Trophoblast cell (in vitro differentiated cells and primary cell): Measurements from ENCODE around the gene PHYHD1.

Experiments used
- DNase-seq, 2 donors: peaks; one replicate each; pipeline ENCODE4 v3.0.0-alpha.2; 2016
- H2AFZ ChIP-seq: 2 replicates; pipeline ENCODE4 v1.6.1; 2013; ENCODE audit warnings: low read length, moderate library complexity, mild to moderate bottlenecking; ENCODE audit not compliant: insufficient read depth, poor library complexity
- H2AK5ac ChIP-seq: 2 replicates; pipeline ENCODE4 v1.6.1; 2013; ENCODE audit warnings: mild to moderate bottlenecking, low read length
- H2BK120ac ChIP-seq: 2 replicates; pipeline ENCODE4 v1.6.1; 2013; ENCODE audit warnings: low read length, mild to moderate bottlenecking, moderate library complexity; ENCODE audit not compliant: insufficient read depth, poor library complexity
- H2BK12ac ChIP-seq: 2 replicates; pipeline ENCODE4 v1.6.1; 2013; ENCODE audit warnings: mild to moderate bottlenecking, low read length, moderate library complexity
- H2BK5ac ChIP-seq: 2 replicates; pipeline ENCODE4 v1.6.1; 2013; ENCODE audit warnings: low read length, low read depth, moderate library complexity, mild to moderate bottlenecking; ENCODE audit not compliant: poor library complexity
- H3K14ac ChIP-seq: 2 replicates; pipeline ENCODE4 v1.6.1; 2013; ENCODE audit warnings: mild to moderate bottlenecking, low read length
- H3K18ac ChIP-seq: 2 replicates; pipeline ENCODE4 v1.6.1; 2013; ENCODE audit warnings: mild to moderate bottlenecking, low read length
- H3K23ac ChIP-seq: 2 replicates; pipeline ENCODE4 v1.6.1; 2013; ENCODE audit warnings: low read length
- H3K27ac ChIP-seq: 2 replicates; pipeline ENCODE4 v1.5.1; 2013; ENCODE audit warnings: low read depth, mild to moderate bottlenecking, inconsistent platforms, low read length, moderate library complexity
- H3K27me3 ChIP-seq: 2 replicates; pipeline ENCODE4 v1.6.1; 2013; ENCODE audit warnings: inconsistent platforms, mild to moderate bottlenecking, low read length, moderate library complexity; ENCODE audit not compliant: insufficient read depth
- H3K36me3 ChIP-seq, 2 experiments: 1 replicate in 1 of 2; 2 replicates in 1 of 2; pipeline ENCODE4 v1.6.1; 2013; ENCODE audit warnings: low read length in 2 of 2, mild to moderate bottlenecking in 2 of 2, moderate library complexity in 1 of 2; ENCODE audit not compliant: insufficient read depth in 2 of 2, control insufficient read depth in 1 of 2
- H3K4ac ChIP-seq: 2 replicates; pipeline ENCODE4 v1.6.1; 2013; ENCODE audit warnings: low read depth, mild to moderate bottlenecking, low read length, moderate library complexity
- H3K4me1 ChIP-seq, 2 experiments: 1 replicate in 1 of 2; 2 replicates in 1 of 2; pipeline ENCODE4 v1.6.1; 2013; ENCODE audit warnings: low read length in 2 of 2, mild to moderate bottlenecking in 2 of 2, moderate library complexity in 1 of 2; ENCODE audit not compliant: insufficient read depth in 2 of 2, control insufficient read depth in 1 of 2
- H3K4me2 ChIP-seq: 2 replicates; pipeline ENCODE4 v1.6.1; 2013; ENCODE audit warnings: inconsistent platforms, mild to moderate bottlenecking, low read length, moderate library complexity
- H3K4me3 ChIP-seq: 2 replicates; pipeline ENCODE4 v1.5.1; 2013; ENCODE audit warnings: mild to moderate bottlenecking, low read depth, low read length, inconsistent platforms
- H3K79me1 ChIP-seq: one replicate; pipeline ENCODE4 v1.6.1; 2013; ENCODE audit warnings: low read length
- H3K79me2 ChIP-seq: 2 replicates; pipeline ENCODE4 v1.6.1; 2013; ENCODE audit warnings: low read length, mild to moderate bottlenecking; ENCODE audit not compliant: control insufficient read depth, insufficient read depth, poor library complexity
- H3K9ac ChIP-seq: 2 replicates; pipeline ENCODE4 v1.6.1; 2013; ENCODE audit warnings: mild to moderate bottlenecking, low read length
- H3K9me3 ChIP-seq: 2 replicates; pipeline ENCODE4 v1.6.1; 2013; ENCODE audit warnings: low read depth, mild to moderate bottlenecking, control low read depth, inconsistent platforms, low read length; ENCODE audit not compliant: insufficient read depth
- H4K12ac ChIP-seq: 2 replicates; pipeline ENCODE4 v1.6.1; 2013; ENCODE audit warnings: low read depth, mild to moderate bottlenecking, low read length, moderate library complexity
- H4K8ac ChIP-seq: 2 replicates; pipeline ENCODE4 v1.6.1; 2013; ENCODE audit warnings: low read depth, mild to moderate bottlenecking, low read length, moderate library complexity
- H4K91ac ChIP-seq: one replicate; pipeline ENCODE4 v1.6.1; 2013; ENCODE audit warnings: low read depth, mild to moderate bottlenecking, low read length, moderate library complexity
- WGBS: extraction: QIAGEN DNeasy Blood & Tissue Kit; methylation state at CpG from one replicate; pipeline ENCODE4 v1.1.7; 2013; ENCODE audit warnings: missing lambda C conversion rate; ENCODE audit not compliant: insufficient read length, insufficient coverage; ENCODE audit errors: extremely low coverage; 5-methylcytosine and 5-hydroxymethylcytosine counted together

PHYHD1 gene

GRCh38 chr9:128987805-128988204 lies 67.0 kb downstream of the PHYHD1 start:
- H2AK5ac ChIP-seq, result no peak overlapping the region
- no peak overlapping the region for H3K14ac ChIP-seq
- H3K27ac ChIP-seq, result no peak overlapping the region
- H3K79me1 ChIP-seq, result no peaks in the 10 kb centered on the region
- no peaks in the 10 kb centered on the region for H3K27me3 ChIP-seq
- no peak overlapping the region for H3K4me2 ChIP-seq
- no peak overlapping the region for H2BK120ac ChIP-seq
- H3K18ac ChIP-seq, result no peak overlapping the region
- H4K12ac ChIP-seq, result no peak overlapping the region
- H3K4ac ChIP-seq, result no peak overlapping the region
- no peak overlapping the region for H2AFZ ChIP-seq
- H3K9ac ChIP-seq, result no peak overlapping the region
- H3K23ac ChIP-seq, result no peak overlapping the region
- WGBS, result no CpG with 5 or more reads among the region's 5 CpGs
- H3K4me1 ChIP-seq, result no peaks in the 10 kb centered on the region
- DNase-seq, result no peak
- H3K79me2 ChIP-seq, result no peaks in the 10 kb centered on the region
- H4K8ac ChIP-seq, result no peak overlapping the region
- peaks cover 39 to 42% of the 10 kb centered on the region in 2 experiments for H3K36me3 ChIP-seq
- H3K4me3 ChIP-seq, result no peak overlapping the region
- no peak overlapping the region for H2BK12ac ChIP-seq
- no peak overlapping the region for H2BK5ac ChIP-seq
- H3K9me3 ChIP-seq, result no peaks in the 10 kb centered on the region
- H4K91ac ChIP-seq, result no peak overlapping the region
